HG02798 (cell line): ENCODE results near the gene AP4M1.

ENCODE experiments used
- ATAC-seq: cut with Tn5 transposase; IDR thresholded peaks from one replicate; pipeline ENCODE4 v1.9.1; 2021; ENCODE audit warnings: mild to moderate bottlenecking; ENCODE audit not compliant: unreplicated experiment, poor library complexity

The AP4M1 gene

DNA sequence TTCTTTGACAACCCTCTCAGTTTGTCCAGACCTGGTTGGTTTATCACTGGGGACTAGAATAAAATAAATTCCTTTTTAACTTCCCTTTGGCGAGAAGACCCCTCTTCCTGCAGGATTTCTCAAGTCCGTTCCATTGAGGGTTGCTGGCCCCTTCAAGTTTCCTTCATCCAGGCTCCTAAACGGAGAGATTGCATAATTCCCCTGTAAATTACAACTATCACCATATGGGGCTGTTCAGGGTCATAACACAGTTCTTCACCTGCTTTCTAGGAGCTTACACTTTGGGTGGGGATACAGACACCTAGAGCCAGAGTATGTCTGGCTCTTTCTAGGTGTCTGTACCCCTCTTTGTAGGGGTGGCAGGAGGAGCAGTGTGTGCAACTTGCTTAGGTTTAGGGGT, 15.9 kb upstream of the AP4M1 start:
- ATAC-seq, result no peak

DNA sequence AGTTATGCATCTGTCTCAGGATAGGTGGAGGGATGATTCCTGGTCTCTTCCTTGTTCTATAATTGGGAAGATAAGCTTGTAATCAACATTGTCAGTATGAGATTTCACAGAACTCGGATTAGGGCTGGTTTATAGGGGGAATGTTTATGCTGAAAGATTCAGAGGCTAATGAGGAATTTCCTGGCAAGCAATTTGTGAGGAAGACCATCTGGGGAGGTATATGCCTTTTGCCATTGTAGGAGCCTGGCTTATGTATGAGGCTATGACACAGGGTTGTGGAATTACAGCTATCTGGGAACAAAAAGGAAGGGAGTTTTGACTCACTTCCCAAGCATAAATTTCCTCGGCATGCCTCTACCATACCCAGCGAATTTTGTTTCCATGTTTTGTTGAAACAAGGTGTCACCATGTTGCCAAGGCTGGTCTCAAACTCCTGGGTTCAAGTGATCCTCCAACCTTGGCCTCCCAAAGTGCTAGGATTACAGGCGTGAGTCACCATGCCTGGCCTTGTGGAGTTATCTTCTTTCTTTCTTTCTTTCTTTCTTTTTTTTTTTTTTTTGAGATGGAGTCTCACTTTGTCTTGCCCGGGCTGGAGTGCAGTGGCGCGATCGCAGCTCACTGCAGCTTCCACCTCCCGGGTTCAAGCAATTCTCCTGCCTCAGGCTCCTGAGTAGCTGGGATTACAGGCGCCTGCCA, 14.2 kb upstream of the AP4M1 start:
- ATAC-seq, result no peak

DNA sequence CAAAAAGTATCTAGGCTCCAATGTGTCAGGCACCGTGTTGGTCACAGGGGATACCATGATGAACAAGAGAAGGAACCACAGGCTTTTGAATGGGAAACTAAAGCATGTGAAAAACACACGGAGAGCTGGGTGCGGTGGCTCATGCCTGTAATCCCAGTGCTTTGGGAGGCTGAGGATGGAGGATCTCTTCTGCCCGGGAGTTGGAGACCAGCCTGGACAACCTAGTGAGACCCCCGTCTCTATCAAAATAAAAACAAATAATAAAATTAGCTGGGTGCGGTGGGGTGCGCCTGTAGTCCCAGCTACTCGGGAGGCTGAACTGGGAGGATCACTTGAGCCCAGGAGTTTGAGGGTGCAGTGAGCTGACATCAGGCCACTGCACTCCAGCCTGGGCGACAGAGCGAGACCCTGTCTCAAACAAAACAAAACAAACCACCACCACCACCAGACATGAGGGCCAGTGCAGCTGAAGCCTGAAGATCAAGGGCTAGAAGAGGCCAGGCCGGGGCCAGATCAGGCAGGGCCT, 13.3 kb upstream of the AP4M1 start:
- ATAC-seq, result no peak

DNA sequence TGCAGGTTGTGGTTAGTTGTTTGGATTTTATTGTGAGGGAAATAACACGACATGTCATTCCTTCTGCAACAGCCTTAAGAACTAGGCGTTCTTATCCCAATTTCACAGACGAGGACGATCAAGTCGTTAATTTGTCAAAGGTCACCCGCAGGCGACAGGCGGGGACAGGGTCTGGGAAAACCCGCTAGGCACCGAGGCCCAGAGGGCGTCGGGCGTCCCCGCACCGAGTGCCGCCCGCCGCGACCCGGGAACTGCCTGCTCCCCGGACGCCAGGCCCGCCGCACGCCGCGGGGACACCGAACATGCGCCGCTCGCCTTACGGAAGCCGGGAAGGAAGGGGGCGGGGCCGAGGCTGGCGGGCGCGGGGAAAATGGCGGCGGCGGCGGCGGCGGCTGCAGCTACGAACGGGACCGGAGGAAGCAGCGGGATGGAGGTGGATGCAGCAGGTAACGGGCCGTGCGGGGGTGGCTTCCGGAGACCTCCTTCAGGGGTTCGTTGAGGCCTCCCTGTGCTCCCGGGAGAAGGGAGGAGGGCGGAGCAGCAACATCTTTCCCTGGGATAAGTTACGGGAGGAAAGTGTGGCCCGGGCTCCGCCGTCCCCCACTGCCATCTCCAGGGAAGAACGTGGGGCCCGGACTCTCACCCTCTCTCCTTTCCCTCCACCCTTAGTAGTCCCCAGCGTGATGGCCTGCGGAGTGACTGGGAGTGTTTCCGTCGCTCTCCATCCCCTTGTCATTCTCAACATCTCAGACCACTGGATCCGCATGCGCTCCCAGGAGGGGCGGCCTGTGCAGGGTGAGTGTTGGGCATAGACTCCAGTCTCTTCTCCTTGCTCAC, 12.6 kb upstream of the AP4M1 start, which contains the start of gene COPS6:
Gene COPS6, plus strand, starts transcription at position 349 of the 837 bp plus-strand sequence. Its CDS starts 22 bp downstream, at position 371.
- ATAC-seq, result peak; percentile 75

DNA sequence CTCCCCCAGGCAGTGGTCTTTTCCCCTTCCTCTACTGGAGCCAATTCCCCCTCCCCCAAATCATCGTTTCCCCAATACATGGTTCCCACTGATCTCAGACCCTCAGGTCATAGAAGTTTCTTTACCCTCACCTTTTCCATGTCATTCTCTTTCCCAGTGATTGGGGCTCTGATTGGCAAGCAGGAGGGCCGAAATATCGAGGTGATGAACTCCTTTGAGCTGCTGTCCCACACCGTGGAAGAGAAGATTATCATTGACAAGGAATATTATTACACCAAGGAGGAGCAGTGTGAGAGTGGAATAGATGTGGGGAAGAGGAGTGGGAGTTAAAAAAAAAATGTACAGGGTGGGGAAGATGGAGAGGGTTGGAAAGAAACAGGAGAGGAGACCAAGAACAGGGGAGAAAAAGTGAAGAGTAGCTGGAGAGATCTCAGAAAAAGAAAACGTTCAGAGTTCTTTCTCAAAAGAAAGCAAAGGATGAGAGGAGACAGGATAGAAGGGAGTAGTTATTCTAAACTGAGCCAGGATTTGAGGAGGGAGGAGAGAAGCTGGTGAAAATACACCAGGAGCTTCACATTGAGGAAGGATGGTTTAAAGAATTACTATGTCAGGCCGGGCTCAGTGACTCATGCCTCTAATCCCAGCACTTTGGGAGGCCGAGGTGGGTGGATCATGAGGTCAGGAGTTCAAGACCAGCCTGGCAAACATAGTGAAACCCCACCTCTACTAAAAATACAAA, 11.8 kb upstream of the AP4M1 start:
- ATAC-seq, result no peak

DNA sequence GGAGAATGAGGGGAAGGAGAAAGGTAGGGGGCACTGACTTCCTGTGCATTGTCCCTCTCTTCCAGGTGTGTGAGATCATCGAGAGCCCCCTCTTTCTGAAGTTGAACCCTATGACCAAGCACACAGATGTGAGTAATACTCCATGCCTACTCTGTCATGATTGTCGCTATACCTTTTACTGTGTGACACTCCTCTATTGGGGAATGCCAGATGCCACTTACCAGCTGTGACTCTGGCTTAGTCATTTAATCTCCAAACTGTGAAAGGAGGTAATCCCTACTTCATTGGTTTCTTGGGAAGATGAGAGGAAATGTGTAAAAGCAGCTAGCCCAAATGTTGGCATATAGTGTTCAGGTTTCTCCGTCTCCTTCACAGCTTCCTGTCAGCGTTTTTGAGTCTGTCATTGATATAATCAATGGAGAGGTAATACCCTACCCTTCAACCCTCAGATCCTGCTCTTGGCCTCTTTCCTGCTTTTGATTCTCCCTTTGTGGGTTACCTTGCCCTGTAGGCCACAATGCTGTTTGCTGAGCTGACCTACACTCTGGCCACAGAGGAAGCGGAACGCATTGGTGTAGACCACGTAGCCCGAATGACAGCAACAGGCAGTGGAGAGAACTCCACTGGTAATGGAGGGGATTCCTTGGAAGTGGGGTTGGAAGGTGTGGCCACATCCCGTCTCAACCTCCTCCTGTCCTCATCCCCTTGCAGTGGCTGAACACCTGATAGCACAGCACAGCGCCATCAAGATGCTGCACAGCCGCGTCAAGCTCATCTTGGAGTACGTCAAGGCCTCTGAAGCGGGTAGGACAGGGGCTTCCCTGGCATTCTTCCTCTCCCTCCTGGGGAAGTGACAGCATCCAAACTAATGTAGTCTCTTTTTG, 10.7 kb upstream of the AP4M1 start:
- no peak for ATAC-seq

DNA sequence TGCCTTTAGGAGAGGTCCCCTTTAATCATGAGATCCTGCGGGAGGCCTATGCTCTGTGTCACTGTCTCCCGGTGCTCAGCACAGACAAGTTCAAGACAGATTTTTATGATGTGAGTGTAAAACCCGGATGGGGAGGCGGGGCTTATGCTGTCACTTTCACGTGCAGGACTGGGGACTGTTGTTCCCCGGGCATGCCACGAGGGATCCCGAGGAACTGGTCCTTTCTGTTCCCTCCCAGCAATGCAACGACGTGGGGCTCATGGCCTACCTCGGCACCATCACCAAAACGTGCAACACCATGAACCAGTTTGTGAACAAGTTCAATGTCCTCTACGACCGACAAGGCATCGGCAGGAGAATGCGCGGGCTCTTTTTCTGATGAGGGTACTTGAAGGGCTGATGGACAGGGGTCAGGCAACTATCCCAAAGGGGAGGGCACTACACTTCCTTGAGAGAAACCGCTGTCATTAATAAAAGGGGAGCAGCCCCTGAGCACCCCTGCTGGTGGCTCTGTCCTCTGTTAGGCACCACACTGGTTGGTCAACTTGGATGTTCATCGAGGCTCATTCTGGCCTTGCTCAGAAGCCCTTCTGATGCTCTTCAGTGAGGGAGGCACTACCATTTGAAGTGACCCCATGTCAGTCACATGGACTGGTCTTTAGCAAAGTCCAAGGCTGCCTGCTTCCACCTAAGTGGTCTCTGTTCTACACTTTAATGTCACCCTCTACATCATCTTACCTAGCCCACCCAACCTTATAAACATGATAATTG, 9.8 kb upstream of the AP4M1 start:
- no peak for ATAC-seq

DNA sequence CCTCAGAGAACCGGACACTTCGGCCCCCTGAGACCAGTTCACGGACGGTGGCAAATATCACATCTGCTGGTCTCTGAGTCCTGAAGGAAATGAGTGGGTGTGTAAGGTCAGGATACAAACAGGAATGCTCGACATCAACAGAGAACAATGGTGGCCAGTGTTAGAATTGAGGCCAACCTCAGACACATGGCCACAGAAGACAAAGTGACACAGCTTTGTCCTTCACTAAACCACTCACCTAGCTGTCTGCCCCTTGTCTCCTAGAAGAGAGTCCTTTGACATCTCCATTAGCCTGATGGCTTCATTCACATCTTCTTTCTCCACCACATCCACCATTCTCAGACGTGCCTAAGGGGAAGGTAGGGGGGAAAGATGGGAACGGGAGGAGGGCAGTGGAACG, 8.4 kb upstream of the AP4M1 start:
- ATAC-seq, result no peak

DNA sequence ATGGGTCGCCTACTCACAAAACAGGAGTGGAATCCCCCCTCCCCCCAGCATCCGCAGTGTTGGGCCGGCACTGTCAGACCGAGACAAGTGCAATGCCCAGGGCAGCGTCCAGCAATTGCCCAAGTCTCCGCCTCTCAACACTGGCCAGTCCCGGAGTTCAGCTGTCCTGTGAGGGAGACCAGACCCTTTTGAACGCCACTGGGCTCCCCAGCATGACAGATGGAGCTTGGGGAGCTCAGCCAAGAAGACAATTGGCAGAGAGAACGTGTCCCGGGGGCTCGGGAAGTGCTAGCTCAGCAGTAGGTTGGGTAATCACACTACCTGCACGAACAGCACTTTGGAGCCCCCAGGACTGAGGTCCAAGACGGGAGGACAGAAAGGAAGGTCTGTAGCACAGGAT, 7.9 kb upstream of the AP4M1 start:
- no peak for ATAC-seq

DNA sequence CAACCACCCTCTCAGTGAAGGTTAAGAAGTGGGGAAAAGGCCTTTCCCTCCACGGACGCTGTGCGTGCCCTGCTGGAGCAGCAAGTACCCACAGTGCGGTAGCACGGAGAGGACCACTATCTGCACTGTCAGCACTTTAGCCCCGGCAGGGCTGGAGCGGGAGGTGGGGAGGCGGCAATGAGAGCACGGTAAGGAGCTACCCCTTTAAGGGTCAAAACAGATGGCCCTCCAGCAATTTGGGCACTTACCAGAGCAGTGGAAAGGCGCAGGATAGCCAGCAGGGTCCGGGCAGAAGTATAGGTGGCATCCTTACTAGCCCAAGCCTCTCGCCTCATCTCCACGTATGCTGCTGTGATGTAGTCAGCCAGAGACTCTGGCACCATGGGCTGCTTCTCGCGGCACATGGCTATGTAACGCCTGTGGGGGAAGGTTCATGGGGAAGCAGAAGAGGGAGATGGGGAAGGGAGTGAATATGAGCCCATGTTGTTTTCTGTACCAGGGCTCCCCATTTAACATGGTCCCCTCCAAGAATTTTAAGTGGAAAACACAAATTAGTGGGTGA, 7.4 kb upstream of the AP4M1 start:
- ATAC-seq, result no peak

DNA sequence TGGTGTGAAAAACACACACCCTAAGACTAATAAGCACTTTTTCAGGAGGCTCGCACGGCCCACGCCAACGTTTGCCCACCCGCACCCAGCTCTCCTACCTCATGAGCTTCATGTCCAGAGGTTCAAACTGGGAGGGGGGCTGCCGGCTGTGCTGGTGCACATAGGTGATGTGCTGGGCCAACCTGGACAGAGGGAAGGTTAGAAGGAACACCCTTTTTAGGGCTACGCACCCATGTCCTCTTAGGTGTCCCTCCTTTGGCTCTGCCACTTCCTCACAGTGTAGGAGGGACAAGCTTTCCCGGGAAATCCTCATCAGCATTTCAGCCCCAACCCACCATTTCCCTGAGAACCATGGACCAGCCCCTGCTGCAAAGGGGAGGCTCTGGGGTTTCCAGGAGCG, 6.2 kb upstream of the AP4M1 start:
- ATAC-seq, result no peak

DNA sequence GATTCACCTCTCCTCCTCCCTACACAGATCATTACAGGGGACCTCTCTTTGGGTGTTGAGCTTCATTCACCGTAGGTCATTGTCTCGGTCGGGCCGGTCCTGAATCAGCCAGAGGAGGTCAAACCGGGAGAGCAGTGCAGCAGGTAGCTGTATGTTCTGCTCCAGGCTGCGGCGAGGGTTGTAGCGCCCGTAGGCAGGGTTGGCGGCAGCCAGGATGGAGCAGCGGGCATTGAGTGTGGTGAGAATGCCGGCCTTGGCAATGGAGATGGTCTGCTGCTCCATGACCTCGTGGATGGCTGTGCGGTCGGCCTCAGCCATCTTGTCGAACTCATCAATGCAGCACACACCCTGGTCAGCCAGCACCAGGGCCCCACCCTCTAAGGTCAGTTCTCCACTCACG, 5.7 kb upstream of the AP4M1 start:
- ATAC-seq, result no peak

DNA sequence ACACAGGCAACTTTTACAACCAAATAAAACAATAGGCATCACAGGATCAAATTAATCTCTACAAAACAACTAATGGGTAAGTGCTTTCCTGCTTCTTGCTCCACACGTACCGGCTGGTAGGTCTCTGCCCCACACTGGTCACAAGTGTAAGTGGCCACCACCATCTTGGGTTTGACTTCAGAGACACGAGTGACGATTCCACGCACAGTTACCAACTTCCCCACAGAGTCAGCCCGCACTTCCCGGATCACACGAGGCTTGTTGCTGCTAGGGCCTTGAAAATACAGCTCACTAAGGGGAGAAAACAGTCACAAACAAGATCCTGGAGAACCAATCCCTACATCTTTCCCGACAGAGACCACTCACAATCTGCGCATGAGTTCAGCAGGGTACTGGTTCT, 2.5 kb upstream of the AP4M1 start:
- ATAC-seq, result no peak

DNA sequence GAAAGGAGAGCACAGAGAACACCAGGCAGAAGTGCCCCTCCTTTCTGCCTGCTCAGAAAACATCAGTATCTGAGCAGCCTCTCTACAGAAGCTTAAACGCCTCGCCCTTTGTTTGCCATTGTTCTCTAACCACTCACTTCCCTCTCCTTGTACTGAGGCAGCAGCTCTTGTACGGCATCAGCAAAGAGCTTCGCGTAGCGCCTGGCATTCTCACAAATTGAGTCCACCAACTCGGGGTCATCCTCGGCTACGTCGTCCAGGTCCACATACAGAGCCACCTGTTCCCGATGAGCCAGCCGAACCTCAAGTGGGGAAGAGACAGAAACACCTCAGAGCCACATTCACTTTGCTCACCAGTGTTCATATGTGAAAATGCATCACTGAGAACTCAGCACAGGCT, 2.0 kb upstream of the AP4M1 start:
- no peak for ATAC-seq

DNA sequence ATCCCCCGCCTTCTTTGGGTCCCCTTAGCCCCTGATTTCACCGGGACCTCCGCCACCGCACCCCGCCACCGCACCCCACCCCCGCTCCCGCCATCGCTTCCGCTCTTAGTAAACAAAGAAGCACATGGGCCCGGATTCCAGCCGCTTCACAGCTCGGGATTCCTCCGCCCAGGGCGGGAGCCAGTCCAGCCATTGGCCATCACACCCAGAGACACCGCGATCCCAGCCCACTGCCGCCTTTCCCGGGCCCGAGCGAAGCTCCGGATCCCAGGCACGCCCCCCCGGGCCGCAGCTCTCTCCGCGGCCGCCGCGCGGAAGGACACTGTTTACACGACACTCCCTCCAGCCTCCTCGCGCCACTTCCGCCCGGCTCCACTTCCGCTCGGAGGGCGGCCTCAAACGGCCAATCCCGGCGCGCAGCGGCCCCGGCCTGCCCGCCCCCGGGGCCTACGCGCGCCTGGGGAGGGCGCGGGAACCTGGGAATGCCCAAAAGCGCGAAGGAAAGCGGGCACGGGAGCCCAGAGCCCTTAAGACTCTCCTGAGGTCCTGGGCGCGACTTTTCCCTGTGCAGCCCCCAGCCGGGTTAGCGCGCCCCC, 925 bp upstream of the AP4M1 start:
- peak; percentile 76 for ATAC-seq

DNA sequence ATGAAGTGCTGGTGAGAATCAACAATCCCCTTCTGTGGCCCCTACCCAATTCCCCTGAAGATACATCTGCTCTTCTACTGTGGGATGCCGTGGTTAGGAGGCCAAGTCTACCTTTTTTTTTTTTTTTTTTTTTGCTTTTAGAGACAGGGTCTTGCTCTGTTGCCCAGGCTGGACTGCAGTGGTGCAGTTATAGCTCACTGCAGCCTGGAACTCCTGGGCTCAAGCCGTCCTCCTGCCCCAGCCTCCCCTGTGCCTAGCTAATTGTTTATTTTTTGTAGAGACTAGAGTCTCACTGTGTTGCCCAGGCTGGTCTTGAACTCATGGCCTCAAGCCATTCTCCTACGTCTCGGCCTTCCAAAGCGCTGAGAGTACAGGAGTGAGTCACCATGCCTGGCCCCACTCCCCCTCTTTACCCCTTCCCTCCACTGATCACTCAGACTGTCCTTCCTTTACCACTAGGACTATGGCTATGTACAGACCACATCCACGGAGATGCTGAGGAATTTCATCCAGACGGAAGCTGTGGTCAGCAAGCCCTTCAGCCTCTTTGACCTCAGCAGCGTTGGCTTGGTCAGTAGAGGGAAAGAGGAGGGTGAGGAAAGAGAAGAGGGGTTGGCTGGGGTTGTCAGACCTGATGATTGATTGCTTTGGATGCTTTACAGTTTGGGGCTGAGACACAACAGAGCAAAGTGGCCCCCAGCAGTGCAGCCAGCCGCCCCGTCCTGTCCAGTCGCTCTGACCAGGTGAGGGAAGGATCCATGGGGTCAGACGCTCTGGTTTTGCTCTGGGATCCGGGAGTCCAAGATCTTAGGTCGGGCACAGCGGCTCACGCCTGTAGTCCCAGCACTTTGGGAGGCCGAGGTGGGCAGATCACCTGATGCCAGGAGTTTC, 1.8 kb downstream of the AP4M1 start:
- no peak for ATAC-seq

DNA sequence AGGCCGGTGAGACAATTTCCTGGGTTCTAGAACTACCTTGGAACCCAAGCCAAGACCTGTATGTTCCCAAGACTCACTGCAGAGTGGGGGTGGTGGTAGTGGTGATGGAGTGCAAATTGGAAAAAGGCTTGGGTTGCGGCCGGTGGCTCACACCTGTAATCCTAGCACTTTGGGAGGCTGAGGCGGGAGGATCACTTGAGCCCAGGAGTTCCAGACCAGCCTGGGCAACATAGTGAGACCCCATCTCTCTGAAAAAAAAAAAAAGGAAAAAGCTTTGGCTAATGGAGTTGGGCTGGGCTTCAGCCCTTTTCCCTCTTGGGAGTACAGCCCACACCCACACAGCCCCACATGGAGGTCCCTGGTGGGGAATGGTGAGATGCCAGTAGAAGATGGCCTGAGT, 4.1 kb downstream of the AP4M1 start:
- no peak for ATAC-seq

DNA sequence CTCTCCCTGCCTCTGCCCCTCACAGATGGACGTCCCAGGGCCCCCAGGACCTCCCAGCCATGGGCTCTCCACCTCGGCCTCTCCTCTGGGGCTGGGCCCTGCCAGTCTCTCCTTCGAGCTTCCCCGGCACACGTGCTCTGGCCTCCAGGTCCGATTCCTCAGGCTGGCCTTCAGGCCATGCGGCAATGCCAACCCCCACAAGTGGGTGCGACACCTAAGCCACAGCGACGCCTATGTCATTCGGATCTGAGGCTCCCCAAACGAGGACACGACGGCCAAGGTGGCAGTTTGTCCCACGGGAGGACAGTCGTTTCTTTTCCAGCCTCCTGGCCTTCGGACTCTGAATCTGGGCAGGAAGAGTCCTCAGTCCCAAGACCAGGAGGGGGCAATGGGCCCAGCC, 5.2 kb downstream of the AP4M1 start:
- no peak for ATAC-seq
